ENCODE data around the gene GPR85. TPM values are rescaled to one million over a fixed set of nuclear protein-coding genes. Genes with fewer than 3 reads are reported as not detected.

GPR85 gene
- total and polyA plus RNA-seq, 10 of the 15 experiments (the other 5 are each of a cell fraction or from before 2014, with no cell fraction given), result 0.05 to 0.38 TPM; not detected in 8

DNA sequence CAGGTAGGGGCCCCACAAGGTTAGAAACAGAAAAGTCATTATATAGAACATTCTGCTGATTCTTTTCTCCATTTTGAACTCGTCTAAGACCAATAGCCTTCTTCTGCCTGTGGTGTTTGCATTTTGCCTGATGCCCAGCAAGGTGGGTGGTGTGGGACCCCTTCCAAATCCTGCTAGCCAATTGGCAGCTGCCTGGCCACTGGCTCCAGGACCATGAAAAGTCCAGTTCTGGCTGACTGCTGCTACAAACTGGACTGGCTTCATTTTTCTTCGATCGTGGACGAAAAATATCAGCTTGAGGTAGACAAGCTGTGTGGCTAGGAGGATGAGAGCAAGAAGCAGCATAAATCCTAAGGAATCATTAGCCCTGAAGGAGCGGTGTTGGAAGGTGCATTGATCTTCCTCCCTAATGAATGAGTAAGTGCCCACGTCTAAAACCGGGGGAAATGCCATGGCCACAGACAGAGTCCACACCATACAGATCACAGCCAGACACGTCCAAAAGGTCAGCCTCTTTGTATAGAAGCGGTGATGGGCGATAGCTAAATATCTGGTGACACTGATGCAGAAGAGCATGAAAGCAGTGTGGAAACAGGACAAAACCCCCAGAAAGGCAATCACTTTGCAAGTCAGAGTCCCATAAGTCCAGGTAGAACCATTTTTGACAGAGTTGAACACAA lies 2.7 kb downstream of the GPR85 start:
- Histone ChIP-seq H2AFZ (ENCODE audit: control insufficient read depth, low read depth, low read length) (no peak overlapping the region), H3K4me3 (no peak overlapping the region), H3K4me2 (ENCODE audit: control insufficient read depth, insufficient read depth) (no peak overlapping the region), H3K4me1 (ENCODE audit: control insufficient read depth, insufficient read depth, low read length) (no peaks in the 10 kb centered on the region), H3K79me2 (ENCODE audit: control insufficient read depth, insufficient read depth, low read length) (no peaks in the 10 kb centered on the region), H3K27ac (ENCODE audit: control insufficient read depth, insufficient read depth) (no peak overlapping the region), H4K20me1 (ENCODE audit: control insufficient read depth, insufficient read depth) (no peaks in the 10 kb centered on the region), H3K27me3 (replicated peaks in 1 of 2; ENCODE audit: control insufficient read depth in 2 of 2, insufficient read depth in 2 of 2, low read length in 1 of 2) (peaks cover 0 to 1% of the 10 kb centered on the region in 2 experiments; a peak in 2 of 4 replicates), H3K9me3 (replicated peaks; ENCODE audit: control insufficient read depth, insufficient read depth, low read length) (no peaks in the 10 kb centered on the region), H3K9ac (ENCODE audit: control insufficient read depth, insufficient read depth, low read length) (no peak overlapping the region), H3K36me3 (ENCODE audit: control insufficient read depth in 2 of 2, insufficient read depth in 2 of 2, low read length in 1 of 2) (no peaks in the 10 kb centered on the region)
- POLR2A ChIA-PET, result no interaction called here
- SMC1A ChIA-PET (ENCODE audit: uncharacterized antibody, unreplicated experiment), result no interaction called here
- CTCF ChIA-PET, result no interaction called here
- in situ Hi-C loops (cut with MboI) (no loop called here), intact Hi-C loops (cut with micrococcal nuclease; ENCODE audit: unreplicated experiment) (no loop called here)
- DNase-seq (ENCODE audit: low read depth, low spot score), result no peak
- no TSS peak for BruUV-seq (replicated peaks)
- FAIRE-seq, result no peak
- ATAC-seq, result no peak
- RAD21 ChIA-PET (ENCODE audit: unreplicated experiment), result no interaction called here
- 34% methylated on average over 10 of the region's 10 CpGs for WGBS (ENCODE audit: insufficient coverage, insufficient replicate concordance, low lambda C conversion rate, missing lambda C conversion rate)
- TF ChIP-seq PBX3 (IDR thresholded peaks at IDR 0.05; ENCODE audit: insufficient replicate concordance, low read depth, low read length) (no peak), POLR2A (IDR thresholded peaks at IDR 0.05; ENCODE audit: low read depth, low read length) (no peak), CEBPB (IDR thresholded peaks at IDR 0.05; ENCODE audit: borderline replicate concordance in 1 of 2, low read depth in 2 of 2, low read length in 2 of 2) (no peak), TAF1 (IDR thresholded peaks at IDR 0.05; ENCODE audit: borderline replicate concordance, low read depth, low read length) (no peak), ZNF687 (IDR thresholded peaks at IDR 0.05) (no peak), TCF3 (IDR thresholded peaks at IDR 0.05; ENCODE audit: borderline replicate concordance, insufficient read depth, low read depth, low read length) (no peak), RELB (IDR thresholded peaks at IDR 0.05; ENCODE audit: low read depth) (no peak), ZNF592 (IDR thresholded peaks at IDR 0.05) (no peak), SMARCA5 (IDR thresholded peaks at IDR 0.05) (no peak)
- TF ChIP-seq, protein P1, sequence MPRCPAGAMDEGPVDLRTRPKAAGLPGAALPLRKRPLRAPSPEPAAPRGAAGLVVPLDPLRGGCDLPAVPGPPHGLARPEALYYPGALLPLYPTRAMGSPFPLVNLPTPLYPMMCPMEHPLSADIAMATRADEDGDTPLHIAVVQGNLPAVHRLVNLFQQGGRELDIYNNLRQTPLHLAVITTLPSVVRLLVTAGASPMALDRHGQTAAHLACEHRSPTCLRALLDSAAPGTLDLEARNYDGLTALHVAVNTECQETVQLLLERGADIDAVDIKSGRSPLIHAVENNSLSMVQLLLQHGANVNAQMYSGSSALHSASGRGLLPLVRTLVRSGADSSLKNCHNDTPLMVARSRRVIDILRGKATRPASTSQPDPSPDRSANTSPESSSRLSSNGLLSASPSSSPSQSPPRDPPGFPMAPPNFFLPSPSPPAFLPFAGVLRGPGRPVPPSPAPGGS (IDR thresholded peaks at IDR 0.05; ENCODE audit: borderline replicate concordance, insufficient read depth, low read depth, low read length, poor library complexity, severe bottlenecking), result no peak
